OCI-LY3 (cell line): ENCODE data around the gene ATG4B.

Experiments
- H2AFZ ChIP-seq: fragments of 200-600, 300-600 bp; shearing (Covaris generic); 2 replicates; pipeline ENCODE4 v1.6.0; 2014; ENCODE audit warnings: antibody characterized with exemption, low read depth, low read length
- H3K27ac ChIP-seq: fragments of 200-600, 300-600 bp; sonication (generic); 2 replicates; pipeline ENCODE4 v1.5.1; 2014; ENCODE audit warnings: mild to moderate bottlenecking, low read length, moderate library complexity, mixed read lengths
- H3K27me3 ChIP-seq: fragments of 200-600, 300-600 bp; sonication (generic); 2 replicates; pipeline ENCODE4 v1.6.1; 2014; ENCODE audit warnings: low read depth, low read length, mixed read lengths
- H3K36me3 ChIP-seq: fragments of 200-600, 300-600 bp; sonication (generic); replicated peaks from 2 replicates; pipeline ENCODE3; 2014; ENCODE audit warnings: low read depth, low read length, mixed read lengths
- H3K4me1 ChIP-seq: fragments of 300-600, 200-600 bp; sonication (generic); 2 replicates; pipeline ENCODE4 v1.6.1; 2014; ENCODE audit warnings: low read length, mixed read lengths
- H3K4me2 ChIP-seq: fragments of 200-600, 300-600 bp; sonication (generic); 2 replicates; pipeline ENCODE4 v1.6.1; 2014; ENCODE audit warnings: low read length, mixed read lengths
- H3K4me3 ChIP-seq: fragments of 300-600, 200-600 bp; sonication (generic); 2 replicates; pipeline ENCODE4 v1.5.1; 2014; ENCODE audit warnings: antibody characterized with exemption, mild to moderate bottlenecking, low read length, moderate library complexity
- H3K79me2 ChIP-seq: fragments of 300-600, 200-600 bp; shearing (Covaris generic); 2 replicates; pipeline ENCODE4 v1.6.1; 2014; ENCODE audit warnings: mild to moderate bottlenecking, low read length, mixed read lengths
- H3K9ac ChIP-seq: fragments of 300-600, 200-600 bp; shearing (Covaris generic); 2 replicates; pipeline ENCODE4 v1.6.0; 2014; ENCODE audit warnings: mild to moderate bottlenecking, low read length, moderate library complexity
- H3K9me3 ChIP-seq: fragments of 200-600, 300-600 bp; shearing (Covaris generic); 2 replicates; pipeline ENCODE4 v1.6.1; 2014; ENCODE audit warnings: low read length, mixed read lengths; ENCODE audit not compliant: insufficient read depth
- H4K20me1 ChIP-seq: fragments of 200-600, 300-600 bp; sonication (generic); 2 replicates; pipeline ENCODE4 v1.6.1; 2016; ENCODE audit warnings: low read length, mixed read lengths; ENCODE audit not compliant: insufficient read depth
- EZH2phosphoT487 ChIP-seq: fragments of 200-600 bp; shearing (Covaris generic); IDR thresholded peaks from 2 replicates; pipeline ENCODE4 v1.6.1; 2018; ENCODE audit warnings: antibody characterized with exemption, mixed run types, low read depth
- TF ChIP-seq, protein P1 (sequence below): fragments of 200-600, 300-600 bp; sonication (generic); IDR thresholded peaks from 2 replicates; pipeline ENCODE4 v1.5.1; 2014; ENCODE audit warnings: antibody characterized with exemption, low read length, low read depth

ATG4B gene

GRCh38 chr2:241611062-241611461, 26.4 kb upstream of the ATG4B start:
- no peaks in the 10 kb centered on the region for H3K27me3 ChIP-seq
- peak overlapping the region; percentile 80 for H3K4me3 ChIP-seq
- H4K20me1 ChIP-seq = no peaks in the 10 kb centered on the region
- H3K36me3 ChIP-seq = no peaks in the 10 kb centered on the region
- no peak overlapping the region for H2AFZ ChIP-seq
- H3K79me2 ChIP-seq = peaks cover 26% of the 10 kb centered on the region
- no peaks in the 10 kb centered on the region for H3K9me3 ChIP-seq
- H3K27ac ChIP-seq = no peak overlapping the region
- peaks cover 6% of the 10 kb centered on the region; the same call in 1 of the 2 replicates for H3K4me1 ChIP-seq
- TF ChIP-seq EZH2phosphoT487 = no peak
- TF ChIP-seq, protein P1, sequence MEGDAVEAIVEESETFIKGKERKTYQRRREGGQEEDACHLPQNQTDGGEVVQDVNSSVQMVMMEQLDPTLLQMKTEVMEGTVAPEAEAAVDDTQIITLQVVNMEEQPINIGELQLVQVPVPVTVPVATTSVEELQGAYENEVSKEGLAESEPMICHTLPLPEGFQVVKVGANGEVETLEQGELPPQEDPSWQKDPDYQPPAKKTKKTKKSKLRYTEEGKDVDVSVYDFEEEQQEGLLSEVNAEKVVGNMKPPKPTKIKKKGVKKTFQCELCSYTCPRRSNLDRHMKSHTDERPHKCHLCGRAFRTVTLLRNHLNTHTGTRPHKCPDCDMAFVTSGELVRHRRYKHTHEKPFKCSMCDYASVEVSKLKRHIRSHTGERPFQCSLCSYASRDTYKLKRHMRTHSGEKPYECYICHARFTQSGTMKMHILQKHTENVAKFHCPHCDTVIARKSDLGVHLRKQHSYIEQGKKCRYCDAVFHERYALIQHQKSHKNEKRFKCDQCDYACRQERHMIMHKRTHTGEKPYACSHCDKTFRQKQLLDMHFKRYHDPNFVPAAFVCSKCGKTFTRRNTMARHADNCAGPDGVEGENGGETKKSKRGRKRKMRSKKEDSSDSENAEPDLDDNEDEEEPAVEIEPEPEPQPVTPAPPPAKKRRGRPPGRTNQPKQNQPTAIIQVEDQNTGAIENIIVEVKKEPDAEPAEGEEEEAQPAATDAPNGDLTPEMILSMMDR = no peak
- H3K4me2 ChIP-seq = peak overlapping the region; percentile 81; the same call in 1 of the 2 replicates
- H3K9ac ChIP-seq = 0 out of 2 replicates have a peak overlapping the region, but pooled peaks have one; percentile 66

GRCh38 chr2:241612156-241613016, 25.1 kb upstream of the ATG4B start:
- no peaks in the 10 kb centered on the region for H4K20me1 ChIP-seq
- H3K9me3 ChIP-seq = no peaks in the 10 kb centered on the region
- H3K4me2 ChIP-seq = no peak overlapping the region
- no peaks in the 10 kb centered on the region for H3K27me3 ChIP-seq
- H3K36me3 ChIP-seq = no peaks in the 10 kb centered on the region
- H3K79me2 ChIP-seq = peaks cover 37% of the 10 kb centered on the region
- no peak overlapping the region for H3K4me3 ChIP-seq
- H3K4me1 ChIP-seq = peaks cover 8% of the 10 kb centered on the region; the same call in 1 of the 2 replicates
- no peak overlapping the region for H3K27ac ChIP-seq
- no peak overlapping the region for H2AFZ ChIP-seq
- no peak for TF ChIP-seq EZH2phosphoT487
- TF ChIP-seq, protein P1 = no peak
- H3K9ac ChIP-seq = no peak overlapping the region

GRCh38 chr2:241613017-241613780, 24.3 kb upstream of the ATG4B start:
- Histone ChIP-seq H3K27me3 (no peaks in the 10 kb centered on the region), H3K79me2 (peaks cover 45% of the 10 kb centered on the region), H3K36me3 (no peaks in the 10 kb centered on the region), H3K9me3 (no peaks in the 10 kb centered on the region), H3K4me3 (no peak overlapping the region), H3K4me1 (peaks cover 16% of the 10 kb centered on the region), H2AFZ (no peak overlapping the region), H4K20me1 (no peaks in the 10 kb centered on the region), H3K9ac (no peak overlapping the region), H3K27ac (no peak overlapping the region), H3K4me2 (no peak overlapping the region)
- TF ChIP-seq, protein P1 = no peak
- TF ChIP-seq EZH2phosphoT487 = no peak

DNA sequence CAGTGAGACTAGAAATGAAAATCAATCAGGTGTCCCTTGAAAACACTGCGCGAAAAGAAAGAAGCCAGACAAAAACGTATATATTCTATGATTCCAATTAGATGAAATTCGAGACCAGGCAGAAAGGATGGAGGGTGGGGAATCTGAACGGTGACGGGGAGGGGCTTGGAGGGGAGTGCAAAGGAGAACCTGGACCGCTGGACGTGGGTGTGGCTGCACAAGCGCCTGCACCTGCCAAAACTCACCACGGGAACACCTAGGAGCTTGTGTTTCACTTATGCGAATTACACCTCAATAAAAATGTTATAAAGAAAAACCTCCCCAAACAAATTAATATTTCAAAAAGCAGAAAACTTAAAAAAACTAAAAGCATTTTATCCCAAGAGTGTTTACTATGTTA, 22.5 kb upstream of the ATG4B start:
- Histone ChIP-seq H3K36me3 (no peaks in the 10 kb centered on the region), H3K27ac (no peak overlapping the region), H3K4me2 (no peak overlapping the region), H2AFZ (no peak overlapping the region), H3K27me3 (no peaks in the 10 kb centered on the region), H3K4me1 (peaks cover 20% of the 10 kb centered on the region), H3K79me2 (peaks cover 42% of the 10 kb centered on the region), H3K4me3 (no peak overlapping the region), H3K9me3 (no peaks in the 10 kb centered on the region), H3K9ac (no peak overlapping the region), H4K20me1 (no peaks in the 10 kb centered on the region)
- TF ChIP-seq EZH2phosphoT487 = no peak
- TF ChIP-seq, protein P1 = no peak
